HAP-1 (cell line): ENCODE results near the gene MVB12A.

Source experiments
- DNase-seq, 2 experiments: peaks; one replicate each; pipeline ENCODE4 v3.0.0-alpha.2; 2016 to 2020; ENCODE audit warnings: low spot score in 2 of 2
- H3K27me3 ChIP-seq: fragments of 250-450 bp; sonication (Bioruptor Pico); 2 replicates; pipeline ENCODE4 v1.5.1; 2020; ENCODE audit warnings: low read depth, mild to moderate bottlenecking, moderate library complexity
- H3K36me3 ChIP-seq: fragments of 250-450 bp; sonication (Bioruptor Pico); replicated peaks from 2 replicates; pipeline ENCODE4 v1.5.1; 2020; ENCODE audit warnings: mild to moderate bottlenecking
- H3K4me1 ChIP-seq: fragments of 250-450 bp; sonication (Bioruptor Pico); 2 replicates; pipeline ENCODE4 v1.5.1; 2020; ENCODE audit warnings: mild to moderate bottlenecking
- H3K4me3 ChIP-seq: fragments of 250-450 bp; sonication (Bioruptor Pico); 2 replicates; pipeline ENCODE4 v1.5.1; 2020; ENCODE audit warnings: mild to moderate bottlenecking, moderate library complexity
- H3K9me3 ChIP-seq: fragments of 250-450 bp; sonication (Bioruptor Pico); 2 replicates; pipeline ENCODE4 v1.5.1; 2020; ENCODE audit warnings: mild to moderate bottlenecking, moderate library complexity
- in situ Hi-C: fragments of 300-500 bp; cut with MboI; formaldehyde crosslinking; loops from 3 replicates; pipeline ENCODE4 v1.14.3; 2020; ENCODE audit warnings: low sequenced_read_pairs, inconsistent platforms, mixed read lengths

Gene MVB12A

GRCh38 chr19:17393914-17394313, 25.9 kb upstream of the MVB12A start, which contains the start of gene CCDC194:
CCDC194 (minus strand) TSS chr19:17394196; CDS start chr19:17394158, 38 bp downstream.
- no peaks in the 10 kb centered on the region for H3K27me3 ChIP-seq
- DNase-seq, result no peak
- H3K4me3 ChIP-seq, result no peak within 1 kb of the TSS
- H3K9me3 ChIP-seq, result peaks cover 11% of the 10 kb centered on the region
- peaks cover 6% of the 10 kb centered on the region for H3K4me1 ChIP-seq
- H3K36me3 ChIP-seq, result peaks cover 24% of the 10 kb centered on the region
- in situ Hi-C loops, result no loop called here

- H3K4me1 ChIP-seq, result peaks cover 6% of the 10 kb centered on the region
- in situ Hi-C loops, result no loop called here
These were observed 24.9 kb upstream of the MVB12A start for GRCh38 chr19:17394891-17395415.

GRCh38 chr19:17398902-17399527, 20.8 kb upstream of the MVB12A start:
- Histone ChIP-seq H3K27me3 (no peaks in the 10 kb centered on the region), H3K36me3 (peaks cover 58% of the 10 kb centered on the region), H3K4me3 (no peak overlapping the region), H3K9me3 (no peaks in the 10 kb centered on the region), H3K4me1 (no peaks in the 10 kb centered on the region)
- no peak for DNase-seq
- in situ Hi-C loops, result no loop called here

More at GRCh38 chr19:17394891-17395415, 24.9 kb upstream of the MVB12A start:
- DNase-seq, result peak; percentile 79 to 80
- Histone ChIP-seq H3K9me3 (0 out of 2 replicates have a peak, but pooled peaks cover under 1% of the 10 kb centered on the region), H3K27me3 (no peaks in the 10 kb centered on the region), H3K4me3 (no peak overlapping the region), H3K36me3 (peaks cover 30% of the 10 kb centered on the region)

- in situ Hi-C loops, result no loop called here
- H3K36me3 ChIP-seq, result peaks cover 49% of the 10 kb centered on the region
- DNase-seq, result no peak
- H3K9me3 ChIP-seq, result no peaks in the 10 kb centered on the region
- H3K4me1 ChIP-seq, result peaks cover 10% of the 10 kb centered on the region
- H3K27me3 ChIP-seq, result no peaks in the 10 kb centered on the region
- H3K4me3 ChIP-seq, result no peak overlapping the region
These were observed 18.2 kb upstream of the MVB12A start for GRCh38 chr19:17401628-17402027.

- Histone ChIP-seq H3K9me3 (no peaks in the 10 kb centered on the region), H3K27me3 (no peaks in the 10 kb centered on the region), H3K4me3 (peak overlapping the region; percentile 54), H3K4me1 (peaks cover 22% of the 10 kb centered on the region), H3K36me3 (peaks cover 36% of the 10 kb centered on the region)
- in situ Hi-C loops, result no loop called here
- DNase-seq, result peak; percentile 63 to 86
These were observed 16.6 kb upstream of the MVB12A start for GRCh38 chr19:17402982-17403855.

GRCh38 chr19:17404015-17404414, 15.8 kb upstream of the MVB12A start:
- no peaks in the 10 kb centered on the region for H3K27me3 ChIP-seq
- peak; percentile 34 to 79 for DNase-seq
- H3K4me1 ChIP-seq, result peaks cover 22% of the 10 kb centered on the region
- H3K9me3 ChIP-seq, result no peaks in the 10 kb centered on the region
- in situ Hi-C loops, result no loop called here
- H3K36me3 ChIP-seq, result peaks cover 35% of the 10 kb centered on the region
- H3K4me3 ChIP-seq, result peak overlapping the region; percentile 54

- peaks cover 22% of the 10 kb centered on the region for H3K4me1 ChIP-seq
These were observed 15.1 kb upstream of the MVB12A start for GRCh38 chr19:17404621-17405249.

GRCh38 chr19:17405250-17406045, 14.4 kb upstream of the MVB12A start, which contains the start of gene BST2:
BST2 (minus strand) TSS chr19:17405630; CDS start chr19:17405575, 55 bp downstream.
- H3K4me3 ChIP-seq, result peak within 1 kb of the TSS; percentile 54
- in situ Hi-C loops, result no loop called here
- H3K4me1 ChIP-seq, result peaks cover 22% of the 10 kb centered on the region
- DNase-seq, result peak; percentile 82 to 96
- no peaks in the 10 kb centered on the region for H3K9me3 ChIP-seq
- no peaks in the 10 kb centered on the region for H3K27me3 ChIP-seq
- peaks cover 23% of the 10 kb centered on the region for H3K36me3 ChIP-seq

More at GRCh38 chr19:17404621-17405249, 15.1 kb upstream of the MVB12A start:
- DNase-seq, result no peak
- Histone ChIP-seq H3K36me3 (peaks cover 30% of the 10 kb centered on the region), H3K27me3 (no peaks in the 10 kb centered on the region), H3K4me3 (peak overlapping the region; percentile 54), H3K9me3 (no peaks in the 10 kb centered on the region)
- in situ Hi-C loops, result no loop called here

GRCh38 chr19:17406046-17406886, 13.6 kb upstream of the MVB12A start:
- no peak for DNase-seq
- Histone ChIP-seq H3K9me3 (no peaks in the 10 kb centered on the region), H3K27me3 (no peaks in the 10 kb centered on the region), H3K36me3 (peaks cover 16% of the 10 kb centered on the region), H3K4me3 (peak overlapping the region; percentile 54), H3K4me1 (peaks cover 22% of the 10 kb centered on the region)
- in situ Hi-C loops, result no loop called here

- DNase-seq, result no peak
- no peaks in the 10 kb centered on the region for H3K27me3 ChIP-seq
- in situ Hi-C loops, result no loop called here
- peaks cover 10% of the 10 kb centered on the region for H3K36me3 ChIP-seq
- H3K4me1 ChIP-seq, result peaks cover 22% of the 10 kb centered on the region
- H3K4me3 ChIP-seq, result peak overlapping the region; percentile 54
- no peaks in the 10 kb centered on the region for H3K9me3 ChIP-seq
These were observed 13.0 kb upstream of the MVB12A start for GRCh38 chr19:17406887-17407196.

- in situ Hi-C loops, result no loop called here
- peaks cover 24% of the 10 kb centered on the region for H3K4me1 ChIP-seq
- H3K27me3 ChIP-seq, result no peaks in the 10 kb centered on the region
- H3K36me3 ChIP-seq, result no peaks in the 10 kb centered on the region; the same call in 1 of the 2 replicates
- H3K9me3 ChIP-seq, result no peaks in the 10 kb centered on the region
- no peak for DNase-seq
- no peak overlapping the region for H3K4me3 ChIP-seq
These were observed 9.9 kb upstream of the MVB12A start for GRCh38 chr19:17409990-17410389.

GRCh38 chr19:17411801-17412200, 8.0 kb upstream of the MVB12A start:
- Histone ChIP-seq H3K36me3 (peaks cover 3% of the 10 kb centered on the region; the same call in 1 of the 2 replicates), H3K9me3 (no peaks in the 10 kb centered on the region), H3K4me1 (peaks cover 17% of the 10 kb centered on the region), H3K27me3 (no peaks in the 10 kb centered on the region), H3K4me3 (no peak overlapping the region)
- in situ Hi-C loops, result no loop called here
- DNase-seq, result no peak
